Hepatocyte (in vitro differentiated cells): ENCODE measurements around the gene CD79B.

Experiments used
- CTCF ChIP-seq: fragments of 200-600 bp; sonication (generic); IDR thresholded peaks from 2 replicates; pipeline ENCODE4 v1.5.1; 2016; ENCODE audit warnings: antibody characterized with exemption, mild to moderate bottlenecking; ENCODE audit not compliant: poor library complexity
- EZH2 ChIP-seq: fragments of 200-600 bp; sonication (generic); IDR thresholded peaks from 2 replicates; pipeline ENCODE4 v1.6.1; 2016; ENCODE audit warnings: antibody characterized with exemption, mild to moderate bottlenecking, borderline replicate concordance

- TF ChIP-seq EZH2 (no peak), CTCF (peak; percentile 42)
Measured at GRCh38 chr17:63881935-63882601, 50.1 kb downstream of the CD79B start, which contains the start of gene GH2.
